IMR-90 (cell line): ENCODE results near the gene SCFD2. TPM values are rescaled to one million over a fixed set of nuclear protein-coding genes. Genes with fewer than 3 reads are reported as not detected.

Experiments
- ATAC-seq: fragments of 200-7000 bp; cut with Tn5 transposase; 2 replicates; pipeline ENCODE4 v1.9.1; 2020; ENCODE audit warnings: low read depth, mild to moderate bottlenecking, moderate library complexity
- BruUV-seq: library from RNA; stranded (reverse); fragments of 400-500 nt; replicated peaks from 2 replicates; lab custom pipeline; 2021; lab: Mats Ljungman, UMichigan
- CTCF ChIA-PET: fragments of 300-600 bp; formaldehyde crosslinking; extraction: SDS; loops from one replicate; lab custom pipeline; 2021; ENCODE audit warnings: antibody characterized with exemption; lab: Yijun Ruan, JAX
- POLR2A ChIA-PET: fragments of 300-600 bp; sonication (Branson Sonifier 250); formaldehyde crosslinking; loops from one replicate; lab custom pipeline; 2022; ENCODE audit warnings: antibody characterized with exemption; ENCODE audit not compliant: unreplicated experiment; lab: Charles Lee
- DNase-seq: peaks from one replicate; pipeline ENCODE4 v3.0.0; 2013
- H2AFZ ChIP-seq: replicated peaks from 2 replicates; pipeline ENCODE3; 2013; ENCODE audit warnings: low read length, mild to moderate bottlenecking; ENCODE audit not compliant: poor library complexity
- H2AK5ac ChIP-seq: 2 replicates; pipeline ENCODE4 v1.6.1; 2013; ENCODE audit warnings: low read depth, low read length, inconsistent platforms
- H2AK9ac ChIP-seq: replicated peaks from 2 replicates; pipeline ENCODE3; 2013; ENCODE audit warnings: mild to moderate bottlenecking, low read depth, low read length, moderate library complexity; ENCODE audit not compliant: poor library complexity
- H2BK120ac ChIP-seq: 2 replicates; pipeline ENCODE4 v1.6.1; 2013; ENCODE audit warnings: low read depth, low read length, inconsistent platforms
- H2BK15ac ChIP-seq: 3 replicates; pipeline ENCODE4 v1.6.1; 2013; ENCODE audit warnings: low read depth, low read length, inconsistent platforms
- H2BK20ac ChIP-seq: 2 replicates; pipeline ENCODE4 v1.6.1; 2013; ENCODE audit warnings: low read depth, mild to moderate bottlenecking, inconsistent platforms, low read length, moderate library complexity
- H2BK5ac ChIP-seq: 2 replicates; pipeline ENCODE4 v1.6.1; 2013; ENCODE audit warnings: mild to moderate bottlenecking, low read depth, low read length, inconsistent platforms; ENCODE audit not compliant: poor library complexity, severe bottlenecking
- H3K14ac ChIP-seq: replicated peaks from 2 replicates; pipeline ENCODE4 v1.6.1; 2013; ENCODE audit warnings: low read depth, low read length, inconsistent platforms
- H3K18ac ChIP-seq: 2 replicates; pipeline ENCODE4 v1.6.1; 2013; ENCODE audit warnings: low read depth, low read length, control low read depth
- H3K23ac ChIP-seq: 2 replicates; pipeline ENCODE4 v1.6.1; 2013; ENCODE audit warnings: low read depth, low read length, inconsistent platforms
- H3K27ac ChIP-seq: 2 replicates; pipeline ENCODE4 v1.5.1; 2013; ENCODE audit warnings: mild to moderate bottlenecking, control low read depth, low read length; ENCODE audit not compliant: insufficient read depth
- H3K27me3 ChIP-seq: 2 replicates; pipeline ENCODE4 v1.6.1; 2013; ENCODE audit warnings: low read length; ENCODE audit not compliant: control insufficient read depth, insufficient read depth
- H3K36me3 ChIP-seq: 2 replicates; pipeline ENCODE4 v1.6.1; 2013; ENCODE audit warnings: low read length, mixed read lengths; ENCODE audit not compliant: control insufficient read depth, insufficient read depth
- H3K4ac ChIP-seq: 2 replicates; pipeline ENCODE4 v1.6.1; 2013; ENCODE audit warnings: low read depth, low read length, inconsistent platforms
- H3K4me1 ChIP-seq: 2 replicates; pipeline ENCODE4 v1.6.1; 2013; ENCODE audit warnings: low read length, mixed read lengths; ENCODE audit not compliant: control insufficient read depth, insufficient read depth
- H3K4me2 ChIP-seq: 2 replicates; pipeline ENCODE4 v1.6.1; 2013; ENCODE audit warnings: low read depth, mild to moderate bottlenecking, control low read depth, low read length, moderate library complexity
- H3K4me3 ChIP-seq: 2 replicates; pipeline ENCODE4 v1.5.1; 2013; ENCODE audit warnings: low read depth, mild to moderate bottlenecking, control low read depth, low read length, moderate library complexity; ENCODE audit not compliant: insufficient read depth
- H3K56ac ChIP-seq: 2 replicates; pipeline ENCODE4 v1.6.1; 2013; ENCODE audit warnings: low read length, inconsistent platforms; ENCODE audit not compliant: insufficient read depth; ENCODE audit errors: extremely low read depth
- H3K79me1 ChIP-seq, 2 experiments: 2 replicates each; pipeline ENCODE4 v1.6.1; 2013; ENCODE audit warnings: low read length in 2 of 2, inconsistent platforms in 1 of 2, low read depth in 1 of 2
- H3K9ac ChIP-seq: 2 replicates; pipeline ENCODE4 v1.6.1; 2013; ENCODE audit warnings: low read depth, low read length, control low read depth
- H3K9me1 ChIP-seq: 2 replicates; pipeline ENCODE4 v1.6.1; 2013; ENCODE audit warnings: low read length, inconsistent platforms; ENCODE audit not compliant: insufficient read depth
- H3K9me3 ChIP-seq: 2 replicates; pipeline ENCODE4 v1.6.1; 2013; ENCODE audit warnings: low read length; ENCODE audit not compliant: control insufficient read depth, insufficient read depth
- H4K20me1 ChIP-seq: 2 replicates; pipeline ENCODE4 v1.6.1; 2013; ENCODE audit warnings: low read length, inconsistent platforms; ENCODE audit not compliant: insufficient read depth
- H4K5ac ChIP-seq: 2 replicates; pipeline ENCODE4 v1.6.1; 2013; ENCODE audit warnings: mild to moderate bottlenecking, low read depth, low read length, control low read depth
- H4K8ac ChIP-seq, 2 experiments: 2 replicates each; pipeline ENCODE4 v1.6.1; 2013; ENCODE audit warnings: low read depth in 2 of 2, low read length in 2 of 2, control low read depth in 1 of 2, inconsistent platforms in 1 of 2
- H4K91ac ChIP-seq: 2 replicates; pipeline ENCODE4 v1.6.1; 2013; ENCODE audit warnings: low read depth, low read length, inconsistent platforms; ENCODE audit not compliant: insufficient read depth
- BHLHE40 ChIP-seq: fragments of 150-350 bp; IDR thresholded peaks from 2 replicates; pipeline ENCODE4 v1.6.1; 2016; ENCODE audit warnings: mild to moderate bottlenecking, low read depth, low read length
- CEBPB ChIP-seq: IDR thresholded peaks from 2 replicates; pipeline ENCODE4 v1.6.1; 2012; ENCODE audit warnings: low read depth, low read length, improper control_type of control experiment
- CHD1 ChIP-seq: IDR thresholded peaks from 2 replicates; pipeline ENCODE4 v1.6.1; 2012; ENCODE audit warnings: low read depth, low read length, improper control_type of control experiment
- FOS ChIP-seq: fragments of 150-350 bp; IDR thresholded peaks from 2 replicates; pipeline ENCODE4 v1.6.1; 2016; ENCODE audit warnings: low read depth, low read length
- MAFK ChIP-seq: IDR thresholded peaks from 2 replicates; pipeline ENCODE4 v1.6.1; 2012; ENCODE audit warnings: low read depth, low read length, improper control_type of control experiment
- MAZ ChIP-seq: IDR thresholded peaks from 2 replicates; pipeline ENCODE4 v1.6.1; 2012; ENCODE audit warnings: low read depth, mild to moderate bottlenecking, low read length, improper control_type of control experiment, moderate library complexity, borderline replicate concordance
- MXI1 ChIP-seq: IDR thresholded peaks from 2 replicates; pipeline ENCODE4 v1.6.1; 2012; ENCODE audit warnings: low read depth, mild to moderate bottlenecking, low read length, moderate library complexity, borderline replicate concordance
- NFE2L2 ChIP-seq: fragments of 150-350 bp; IDR thresholded peaks from 2 replicates; pipeline ENCODE4 v1.6.1; 2016; ENCODE audit warnings: low read depth, mild to moderate bottlenecking, low read length
- POLR2A ChIP-seq: IDR thresholded peaks from 2 replicates; pipeline ENCODE4 v1.6.1; 2012; ENCODE audit warnings: mild to moderate bottlenecking, low read depth, low read length
- RAD21 ChIP-seq: IDR thresholded peaks from 2 replicates; pipeline ENCODE4 v1.6.1; 2012; ENCODE audit warnings: low read length, improper control_type of control experiment
- RCOR1 ChIP-seq: IDR thresholded peaks from 2 replicates; pipeline ENCODE4 v1.6.1; 2012; ENCODE audit warnings: mild to moderate bottlenecking, low read length, improper control_type of control experiment; ENCODE audit not compliant: insufficient replicate concordance
- SMC3 ChIP-seq: fragments of 150-350 bp; IDR thresholded peaks from 2 replicates; pipeline ENCODE4 v1.6.1; 2016; ENCODE audit warnings: low read depth, mild to moderate bottlenecking, antibody characterized with exemption, low read length, moderate library complexity
- WGBS, 2 experiments: methylation state at CpG; one replicate each; pipeline versions ENCODE4 v1.1.5 to v1.1.7; 2013; ENCODE audit warnings: missing lambda C conversion rate in 2 of 2; ENCODE audit not compliant: insufficient read length in 1 of 2; ENCODE audit errors: extremely low coverage in 2 of 2; 5-methylcytosine and 5-hydroxymethylcytosine counted together
- dilution Hi-C: fragments of 300-500 bp; cut with HindIII; formaldehyde crosslinking; loops from one replicate; pipeline ENCODE4 v1.14.3; 2018; ENCODE audit warnings: low sequenced_read_pairs; ENCODE audit not compliant: unreplicated experiment
- in situ Hi-C: fragments of 300-500 bp; cut with MboI; formaldehyde crosslinking; loops from 3 replicates; pipeline ENCODE4 v1.14.3; 2019; ENCODE audit warnings: low sequenced_read_pairs, inconsistent platforms, mixed read lengths
- intact Hi-C: fragments of 100-400 bp; cut with micrococcal nuclease; formaldehyde crosslinking; loops from 2 replicates; pipeline ENCODE4 v1.10.0; 2022
- polyA plus RNA-seq, 3 experiments: library from polyadenylated mRNA; depleted of rRNA; stranded (reverse); fragments of >200 nt; gene quantifications; 2 replicates each; pipeline ENCODE4 v1.2.3, GENCODE V29; 2012; ENCODE audit warnings: low replicate concordance in 1 of 3
- total RNA-seq: library from RNA; depleted of rRNA; stranded (reverse); fragments of >200 nt; gene quantifications from 2 replicates; pipeline ENCODE4 v1.2.3, GENCODE V29; 2012
- TF ChIP-seq, protein P1 (sequence below): fragments of 150-350 bp; IDR thresholded peaks from 2 replicates; pipeline ENCODE4 v1.6.1; 2016; ENCODE audit warnings: low read depth, mild to moderate bottlenecking, low read length, moderate library complexity, borderline replicate concordance
- TF ChIP-seq, protein P2 (sequence below): fragments of 150-350 bp; IDR thresholded peaks from 2 replicates; pipeline ENCODE4 v1.6.1; 2017; ENCODE audit warnings: mild to moderate bottlenecking, antibody characterized with exemption, low read length, low read depth
- TF ChIP-seq, protein P3 (sequence below): conservative IDR thresholded peaks from 2 replicates; pipeline ENCODE4 v1.5.1; 2012; ENCODE audit warnings: mild to moderate bottlenecking, low read depth, low read length, improper control_type of control experiment

The SCFD2 gene
- total and polyA plus RNA-seq, 2 of the 4 experiments (the other 2 are of a cell fraction), result 18.9 to 62.4 TPM

DNA sequence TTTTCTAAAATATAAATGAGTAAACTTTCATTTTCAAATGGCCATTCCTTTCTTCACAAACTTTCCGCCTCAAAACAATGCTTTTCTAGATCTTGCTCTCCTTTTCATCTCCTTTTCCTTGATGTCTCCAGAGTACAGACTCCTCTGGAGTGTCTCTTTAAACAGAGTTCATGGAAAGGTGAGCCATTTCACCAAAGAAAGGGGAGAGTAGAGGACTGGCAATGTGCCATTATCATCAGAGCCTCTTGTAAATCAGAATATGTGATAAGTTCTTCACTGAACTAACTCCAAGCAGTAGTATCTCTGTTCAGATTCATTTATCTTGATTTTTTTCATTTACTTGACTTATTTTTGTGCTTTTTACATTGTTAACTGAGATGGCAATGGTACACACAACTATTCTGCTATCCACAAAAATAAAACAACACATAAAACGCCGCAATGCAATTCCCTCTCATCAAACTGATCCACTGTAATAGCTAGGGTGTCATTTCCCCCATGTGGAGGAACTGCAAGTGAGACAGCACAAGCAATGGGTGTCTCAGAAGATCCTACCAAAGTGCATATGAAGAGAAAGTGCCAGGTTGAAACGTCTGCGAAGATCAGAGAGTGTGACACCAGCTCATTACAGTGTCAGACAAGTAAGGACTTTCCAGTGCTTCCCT, 378.3 kb downstream of the SCFD2 start:
- Histone ChIP-seq H2AK5ac (no peak overlapping the region), H3K36me3 (no peaks in the 10 kb centered on the region), H3K18ac (no peak overlapping the region), H3K9ac (no peak overlapping the region), H2AK9ac (no peak overlapping the region), H3K27ac (no peak overlapping the region), H3K9me1 (no peaks in the 10 kb centered on the region; the same call in 1 of the 2 replicates), H3K56ac (no peak overlapping the region), H4K5ac (no peak overlapping the region), H3K27me3 (no peaks in the 10 kb centered on the region), H4K20me1 (no peaks in the 10 kb centered on the region), H3K4me3 (no peak overlapping the region), H3K79me1 (no peaks in the 10 kb centered on the region), H3K23ac (no peak overlapping the region), H3K9me3 (no peaks in the 10 kb centered on the region), H4K8ac (no peak overlapping the region), H2BK120ac (no peak overlapping the region), H2BK20ac (no peak overlapping the region), H2AFZ (no peak overlapping the region), H3K4me2 (no peak overlapping the region), H4K91ac (no peak overlapping the region), H2BK5ac (no peak overlapping the region), H2BK15ac (no peak overlapping the region; the same call in 2 of the 3 replicates), H3K4me1 (peaks cover 1% of the 10 kb centered on the region), H3K14ac (no peak overlapping the region), H3K4ac (no peak overlapping the region)
- intact Hi-C loops (no loop called here), dilution Hi-C loops (no loop called here), in situ Hi-C loops (loop anchor here (10.0 kb wide), 1 partner anchor 263 kb away; no protein-coding TSS in a partner anchor)
- BruUV-seq, result no TSS peak
- CTCF ChIA-PET, result no interaction called here
- WGBS, 2 experiments, result no CpG with 5 or more reads among the region's 5 CpGs
- POLR2A ChIA-PET, result no interaction called here
- ATAC-seq (no peak), DNase-seq (no peak)
- TF ChIP-seq POLR2A, result no peak
- TF ChIP-seq SMC3, result no peak
- TF ChIP-seq, protein P1, sequence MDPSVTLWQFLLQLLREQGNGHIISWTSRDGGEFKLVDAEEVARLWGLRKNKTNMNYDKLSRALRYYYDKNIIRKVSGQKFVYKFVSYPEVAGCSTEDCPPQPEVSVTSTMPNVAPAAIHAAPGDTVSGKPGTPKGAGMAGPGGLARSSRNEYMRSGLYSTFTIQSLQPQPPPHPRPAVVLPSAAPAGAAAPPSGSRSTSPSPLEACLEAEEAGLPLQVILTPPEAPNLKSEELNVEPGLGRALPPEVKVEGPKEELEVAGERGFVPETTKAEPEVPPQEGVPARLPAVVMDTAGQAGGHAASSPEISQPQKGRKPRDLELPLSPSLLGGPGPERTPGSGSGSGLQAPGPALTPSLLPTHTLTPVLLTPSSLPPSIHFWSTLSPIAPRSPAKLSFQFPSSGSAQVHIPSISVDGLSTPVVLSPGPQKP, result no peak
- no peak for TF ChIP-seq RAD21
- TF ChIP-seq, protein P2, sequence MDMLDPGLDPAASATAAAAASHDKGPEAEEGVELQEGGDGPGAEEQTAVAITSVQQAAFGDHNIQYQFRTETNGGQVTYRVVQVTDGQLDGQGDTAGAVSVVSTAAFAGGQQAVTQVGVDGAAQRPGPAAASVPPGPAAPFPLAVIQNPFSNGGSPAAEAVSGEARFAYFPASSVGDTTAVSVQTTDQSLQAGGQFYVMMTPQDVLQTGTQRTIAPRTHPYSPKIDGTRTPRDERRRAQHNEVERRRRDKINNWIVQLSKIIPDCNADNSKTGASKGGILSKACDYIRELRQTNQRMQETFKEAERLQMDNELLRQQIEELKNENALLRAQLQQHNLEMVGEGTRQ, result no peak
- TF ChIP-seq BHLHE40, result no peak
- TF ChIP-seq NFE2L2, result no peak
- TF ChIP-seq MAFK, result no peak
- TF ChIP-seq MAZ, result no peak
- TF ChIP-seq FOS, result no peak
- no peak for TF ChIP-seq MXI1
- TF ChIP-seq, protein P3, sequence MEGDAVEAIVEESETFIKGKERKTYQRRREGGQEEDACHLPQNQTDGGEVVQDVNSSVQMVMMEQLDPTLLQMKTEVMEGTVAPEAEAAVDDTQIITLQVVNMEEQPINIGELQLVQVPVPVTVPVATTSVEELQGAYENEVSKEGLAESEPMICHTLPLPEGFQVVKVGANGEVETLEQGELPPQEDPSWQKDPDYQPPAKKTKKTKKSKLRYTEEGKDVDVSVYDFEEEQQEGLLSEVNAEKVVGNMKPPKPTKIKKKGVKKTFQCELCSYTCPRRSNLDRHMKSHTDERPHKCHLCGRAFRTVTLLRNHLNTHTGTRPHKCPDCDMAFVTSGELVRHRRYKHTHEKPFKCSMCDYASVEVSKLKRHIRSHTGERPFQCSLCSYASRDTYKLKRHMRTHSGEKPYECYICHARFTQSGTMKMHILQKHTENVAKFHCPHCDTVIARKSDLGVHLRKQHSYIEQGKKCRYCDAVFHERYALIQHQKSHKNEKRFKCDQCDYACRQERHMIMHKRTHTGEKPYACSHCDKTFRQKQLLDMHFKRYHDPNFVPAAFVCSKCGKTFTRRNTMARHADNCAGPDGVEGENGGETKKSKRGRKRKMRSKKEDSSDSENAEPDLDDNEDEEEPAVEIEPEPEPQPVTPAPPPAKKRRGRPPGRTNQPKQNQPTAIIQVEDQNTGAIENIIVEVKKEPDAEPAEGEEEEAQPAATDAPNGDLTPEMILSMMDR, result no peak
- no peak for TF ChIP-seq CHD1
- TF ChIP-seq CEBPB, result no peak
- TF ChIP-seq RCOR1, result no peak
